C4-2B (cell line): ENCODE measurements around the gene ARHGAP26.

Experiments
- CTCF ChIP-seq: fragments of 450-650 bp; conservative IDR thresholded peaks from 2 replicates; pipeline ENCODE4 v1.5.1; 2017; ENCODE audit warnings: mild to moderate bottlenecking
- ZFX ChIP-seq: fragments of 450-650 bp; IDR thresholded peaks from 2 replicates; pipeline ENCODE4 v1.6.1; 2017

- no peak for TF ChIP-seq CTCF
- TF ChIP-seq ZFX, result no peak
These were observed 443.2 kb downstream of the ARHGAP26 start for GRCh38 chr5:143213231-143213850.
